ENCODE data around the gene EI24.

The EI24 gene

GRCh38 chr11:125583496-125583895 lies 14.2 kb downstream of the EI24 start:
- no peak for DNase-seq

GRCh38 chr11:125585487-125585886 lies 16.2 kb downstream of the EI24 start:
- DNase-seq = no peak

- DNase-seq = no peak
Observed at GRCh38 chr11:125586623-125587022, 17.3 kb downstream of the EI24 start.

- DNase-seq = no peak
Observed at GRCh38 chr11:125587480-125587879, 18.2 kb downstream of the EI24 start.

- no peak for DNase-seq
Observed at GRCh38 chr11:125588505-125588904, 19.2 kb downstream of the EI24 start.

GRCh38 chr11:125591649-125592304 lies 22.5 kb downstream of the EI24 start:
- peak; percentile 19 to 27 for DNase-seq

GRCh38 chr11:125592305-125593113 lies 23.2 kb downstream of the EI24 start, which contains the start of gene STT3A:
TSS of gene STT3A (plus strand) at chr11:125592852. CDS start at chr11:125595916, 3,064 bp downstream.
- DNase-seq = peak; percentile 95 to 99

GRCh38 chr11:125593114-125593820 lies 24.0 kb downstream of the EI24 start:
- DNase-seq = no peak

GRCh38 chr11:125594958-125595357 lies 25.7 kb downstream of the EI24 start:
- no peak for DNase-seq

- DNase-seq = no peak
Observed at GRCh38 chr11:125600663-125601062, 31.4 kb downstream of the EI24 start.

GRCh38 chr11:125603207-125603606 lies 33.9 kb downstream of the EI24 start:
- no peak for DNase-seq

- DNase-seq = no peak
Observed at GRCh38 chr11:125605417-125605816, 36.1 kb downstream of the EI24 start.

GRCh38 chr11:125609545-125609944 lies 40.3 kb downstream of the EI24 start:
- no peak for DNase-seq

- no peak for DNase-seq
Observed at GRCh38 chr11:125618383-125618782, 49.1 kb downstream of the EI24 start.

- no peak for DNase-seq
Observed at GRCh38 chr11:125621995-125622394, 52.7 kb downstream of the EI24 start.

GRCh38 chr11:125623064-125623463 lies 53.8 kb downstream of the EI24 start:
- DNase-seq = no peak

GRCh38 chr11:125624756-125625213 lies 55.5 kb downstream of the EI24 start, which contains the start of gene CHEK1:
TSS of gene CHEK1 (plus strand) at chr11:125625163. CDS start at chr11:125626769, 1,606 bp downstream.
- no peak for DNase-seq

- no peak for DNase-seq
Observed at GRCh38 chr11:125625225-125625629, 56.0 kb downstream of the EI24 start.

GRCh38 chr11:125625630-125626287 lies 56.5 kb downstream of the EI24 start:
- peak; percentile 80 to 82 for DNase-seq

- DNase-seq = no peak
Observed at GRCh38 chr11:125626288-125626950, 57.1 kb downstream of the EI24 start.

- DNase-seq = no peak
Observed at GRCh38 chr11:125627236-125627910, 58.1 kb downstream of the EI24 start.

All from stimulated activated CD4-positive, alpha-beta T cell treated with anti-CD3 and anti-CD28 coated beads, Interleukin-4, amount 100 ng/mL, for 4 hours (primary cell).